ENCODE data around the gene BCKDK.

Gene BCKDK

DNA sequence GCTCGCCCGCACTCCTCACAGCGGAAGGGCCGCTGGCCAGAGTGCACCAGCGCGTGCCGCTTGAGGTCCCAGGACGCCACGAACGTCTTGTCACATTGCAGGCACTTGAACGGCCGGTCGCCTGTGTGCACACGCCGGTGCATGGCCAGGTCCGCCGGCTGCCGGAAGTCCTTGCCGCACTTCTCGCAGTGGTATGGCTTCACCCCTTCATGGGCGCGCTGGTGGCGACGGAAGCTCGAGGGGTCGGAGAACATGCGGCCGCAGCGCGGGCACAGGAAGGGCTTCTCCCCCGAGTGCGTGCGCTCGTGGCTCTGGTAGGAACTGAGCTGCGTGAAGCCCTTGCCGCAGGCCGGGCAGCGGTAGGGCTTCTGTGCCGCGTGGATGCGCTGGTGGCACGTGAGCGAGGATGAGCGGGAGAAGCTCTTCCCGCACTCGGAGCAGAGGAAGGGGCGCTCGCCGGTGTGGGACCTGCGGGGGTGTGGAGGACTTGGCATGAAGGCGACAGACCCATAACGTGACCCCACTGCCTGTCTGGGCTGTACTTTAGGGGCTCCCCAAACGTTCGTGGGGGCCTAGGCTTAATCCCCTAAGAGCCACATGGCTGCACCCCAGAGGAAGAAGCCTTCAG, 46.3 kb upstream of the BCKDK start:
- no peak for TF ChIP-seq ZNF565 (CRISPR knock-in tag; conservative IDR thresholded peaks at IDR 0.05; ENCODE audit: low read depth)
- no peak for TF ChIP-seq GLIS3 (CRISPR knock-in tag; IDR thresholded peaks at IDR 0.05)
- no peak for TF ChIP-seq ZNF70 (CRISPR knock-in tag; IDR thresholded peaks at IDR 0.05)
- TF ChIP-seq OSR1 (CRISPR knock-in tag; IDR thresholded peaks at IDR 0.05), result no peak
- no peak for TF ChIP-seq ZNF8 (CRISPR knock-in tag; IDR thresholded peaks at IDR 0.05)
- TF ChIP-seq, protein P1, sequence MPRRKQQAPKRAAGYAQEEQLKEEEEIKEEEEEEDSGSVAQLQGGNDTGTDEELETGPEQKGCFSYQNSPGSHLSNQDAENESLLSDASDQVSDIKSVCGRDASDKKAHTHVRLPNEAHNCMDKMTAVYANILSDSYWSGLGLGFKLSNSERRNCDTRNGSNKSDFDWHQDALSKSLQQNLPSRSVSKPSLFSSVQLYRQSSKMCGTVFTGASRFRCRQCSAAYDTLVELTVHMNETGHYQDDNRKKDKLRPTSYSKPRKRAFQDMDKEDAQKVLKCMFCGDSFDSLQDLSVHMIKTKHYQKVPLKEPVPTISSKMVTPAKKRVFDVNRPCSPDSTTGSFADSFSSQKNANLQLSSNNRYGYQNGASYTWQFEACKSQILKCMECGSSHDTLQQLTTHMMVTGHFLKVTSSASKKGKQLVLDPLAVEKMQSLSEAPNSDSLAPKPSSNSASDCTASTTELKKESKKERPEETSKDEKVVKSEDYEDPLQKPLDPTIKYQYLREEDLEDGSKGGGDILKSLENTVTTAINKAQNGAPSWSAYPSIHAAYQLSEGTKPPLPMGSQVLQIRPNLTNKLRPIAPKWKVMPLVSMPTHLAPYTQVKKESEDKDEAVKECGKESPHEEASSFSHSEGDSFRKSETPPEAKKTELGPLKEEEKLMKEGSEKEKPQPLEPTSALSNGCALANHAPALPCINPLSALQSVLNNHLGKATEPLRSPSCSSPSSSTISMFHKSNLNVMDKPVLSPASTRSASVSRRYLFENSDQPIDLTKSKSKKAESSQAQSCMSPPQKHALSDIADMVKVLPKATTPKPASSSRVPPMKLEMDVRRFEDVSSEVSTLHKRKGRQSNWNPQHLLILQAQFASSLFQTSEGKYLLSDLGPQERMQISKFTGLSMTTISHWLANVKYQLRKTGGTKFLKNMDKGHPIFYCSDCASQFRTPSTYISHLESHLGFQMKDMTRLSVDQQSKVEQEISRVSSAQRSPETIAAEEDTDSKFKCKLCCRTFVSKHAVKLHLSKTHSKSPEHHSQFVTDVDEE (CRISPR knock-in tag; IDR thresholded peaks at IDR 0.05), result no peak
- no peak for ATAC-seq

DNA sequence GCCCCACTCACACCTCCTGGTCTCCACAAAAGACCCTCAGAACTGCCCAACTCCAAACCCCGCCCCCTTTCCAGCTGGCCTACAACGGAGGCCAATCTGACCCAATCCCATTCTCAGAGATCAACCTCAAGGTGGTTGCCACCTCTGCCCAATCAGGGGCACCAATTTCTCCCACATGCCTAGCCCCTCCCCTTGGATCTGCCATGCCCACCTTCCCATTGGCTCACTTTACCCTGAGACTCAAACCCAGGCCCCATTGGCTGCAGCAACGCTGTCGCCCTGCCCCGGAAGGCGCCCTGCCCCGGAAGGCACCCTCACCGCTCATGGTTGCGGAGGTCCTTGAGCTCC, 44.7 kb upstream of the BCKDK start:
- ATAC-seq, result no peak
- TF ChIP-seq TOX (CRISPR knock-in tag; IDR thresholded peaks at IDR 0.05; ENCODE audit: borderline replicate concordance), result no peak

DNA sequence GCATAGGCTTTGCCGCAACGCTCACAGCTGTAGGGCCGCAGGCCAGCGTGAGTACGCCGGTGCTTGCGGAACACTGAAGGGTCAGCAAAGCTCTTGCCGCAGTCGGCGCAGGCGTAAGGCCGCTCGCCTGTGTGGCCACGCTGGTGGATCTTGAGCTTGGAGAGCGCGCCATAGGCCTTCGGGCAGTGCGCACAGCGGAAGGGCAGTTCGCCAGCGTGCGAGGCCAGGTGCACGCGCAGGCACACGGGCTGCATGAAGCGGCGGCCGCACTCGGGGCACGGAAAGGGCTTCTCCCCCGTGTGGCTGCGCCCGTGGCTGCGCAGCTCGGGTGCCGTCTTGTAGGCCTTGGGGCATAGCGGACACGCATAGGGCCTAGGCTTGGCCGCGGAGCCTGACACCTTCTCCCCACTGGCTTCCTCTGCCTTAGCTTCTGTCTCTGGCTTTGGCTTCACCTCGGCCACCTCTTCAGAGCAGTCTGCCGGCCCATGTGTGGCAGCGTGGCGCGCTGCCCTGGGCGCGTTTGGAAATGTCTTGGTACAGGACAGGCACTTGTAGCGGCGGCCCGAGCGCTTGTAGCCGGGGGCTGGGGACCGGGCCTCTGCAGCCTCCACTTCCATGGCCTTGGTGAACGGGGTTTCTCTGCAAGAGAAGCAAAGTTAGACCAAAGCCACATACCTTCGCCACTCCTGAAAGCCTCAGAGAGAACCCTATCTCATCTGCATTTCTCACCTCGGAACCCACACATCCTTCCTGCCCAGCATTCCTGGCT, 44.2 kb upstream of the BCKDK start:
- TF ChIP-seq TCF4 (CRISPR knock-in tag; IDR thresholded peaks at IDR 0.05; ENCODE audit: borderline replicate concordance) (no peak), OSR1 (CRISPR knock-in tag; IDR thresholded peaks at IDR 0.05) (no peak), TOX (CRISPR knock-in tag; IDR thresholded peaks at IDR 0.05; ENCODE audit: borderline replicate concordance) (no peak), ZNF565 (CRISPR knock-in tag; conservative IDR thresholded peaks at IDR 0.05; ENCODE audit: low read depth) (no peak), SNAI2 (CRISPR knock-in tag; IDR thresholded peaks at IDR 0.05) (no peak), GLIS3 (CRISPR knock-in tag; IDR thresholded peaks at IDR 0.05) (no peak), ARNTL (CRISPR knock-in tag; IDR thresholded peaks at IDR 0.05; ENCODE audit: borderline replicate concordance, low read depth) (no peak), ZFP3 (CRISPR knock-in tag; IDR thresholded peaks at IDR 0.05) (no peak), PPARA (CRISPR knock-in tag; IDR thresholded peaks at IDR 0.05; ENCODE audit: borderline replicate concordance) (no peak), RARB (CRISPR knock-in tag; IDR thresholded peaks at IDR 0.05) (no peak), ZFP30 (CRISPR knock-in tag; IDR thresholded peaks at IDR 0.05) (no peak), ZNF70 (CRISPR knock-in tag; IDR thresholded peaks at IDR 0.05) (no peak), ISL1 (CRISPR knock-in tag; IDR thresholded peaks at IDR 0.05) (no peak)
- TF ChIP-seq, protein P1 (CRISPR knock-in tag; IDR thresholded peaks at IDR 0.05), result no peak
- TF ChIP-seq, protein P2, sequence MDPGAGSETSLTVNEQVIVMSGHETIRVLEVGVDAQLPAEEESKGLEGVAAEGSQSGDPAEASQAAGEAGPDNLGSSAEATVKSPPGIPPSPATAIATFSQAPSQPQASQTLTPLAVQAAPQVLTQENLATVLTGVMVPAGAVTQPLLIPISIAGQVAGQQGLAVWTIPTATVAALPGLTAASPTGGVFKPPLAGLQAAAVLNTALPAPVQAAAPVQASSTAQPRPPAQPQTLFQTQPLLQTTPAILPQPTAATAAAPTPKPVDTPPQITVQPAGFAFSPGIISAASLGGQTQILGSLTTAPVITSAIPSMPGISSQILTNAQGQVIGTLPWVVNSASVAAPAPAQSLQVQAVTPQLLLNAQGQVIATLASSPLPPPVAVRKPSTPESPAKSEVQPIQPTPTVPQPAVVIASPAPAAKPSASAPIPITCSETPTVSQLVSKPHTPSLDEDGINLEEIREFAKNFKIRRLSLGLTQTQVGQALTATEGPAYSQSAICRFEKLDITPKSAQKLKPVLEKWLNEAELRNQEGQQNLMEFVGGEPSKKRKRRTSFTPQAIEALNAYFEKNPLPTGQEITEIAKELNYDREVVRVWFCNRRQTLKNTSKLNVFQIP (CRISPR knock-in tag; IDR thresholded peaks at IDR 0.05; ENCODE audit: borderline replicate concordance, low read depth), result no peak
- TF ChIP-seq, protein P3, sequence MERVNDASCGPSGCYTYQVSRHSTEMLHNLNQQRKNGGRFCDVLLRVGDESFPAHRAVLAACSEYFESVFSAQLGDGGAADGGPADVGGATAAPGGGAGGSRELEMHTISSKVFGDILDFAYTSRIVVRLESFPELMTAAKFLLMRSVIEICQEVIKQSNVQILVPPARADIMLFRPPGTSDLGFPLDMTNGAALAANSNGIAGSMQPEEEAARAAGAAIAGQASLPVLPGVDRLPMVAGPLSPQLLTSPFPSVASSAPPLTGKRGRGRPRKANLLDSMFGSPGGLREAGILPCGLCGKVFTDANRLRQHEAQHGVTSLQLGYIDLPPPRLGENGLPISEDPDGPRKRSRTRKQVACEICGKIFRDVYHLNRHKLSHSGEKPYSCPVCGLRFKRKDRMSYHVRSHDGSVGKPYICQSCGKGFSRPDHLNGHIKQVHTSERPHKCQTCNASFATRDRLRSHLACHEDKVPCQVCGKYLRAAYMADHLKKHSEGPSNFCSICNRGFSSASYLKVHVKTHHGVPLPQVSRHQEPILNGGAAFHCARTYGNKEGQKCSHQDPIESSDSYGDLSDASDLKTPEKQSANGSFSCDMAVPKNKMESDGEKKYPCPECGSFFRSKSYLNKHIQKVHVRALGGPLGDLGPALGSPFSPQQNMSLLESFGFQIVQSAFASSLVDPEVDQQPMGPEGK (CRISPR knock-in tag; IDR thresholded peaks at IDR 0.05; ENCODE audit: borderline replicate concordance), result no peak
- ATAC-seq, result no peak
